Cardiac fibroblast (primary cell): ENCODE data around the gene EML6.

ENCODE experiments used
- DNase-seq, 2 donors: peaks; one replicate each; pipeline versions ENCODE4 v3.0.0 to v3.0.0-alpha.2; 2010; ENCODE audit warnings: low read depth in 2 of 2
- H3K4me3 ChIP-seq, 2 donors: replicated peaks in 1 of 2; 1 replicate in 1 of 2; 2 replicates in 1 of 2; pipeline ENCODE4 v1.5.1; 2011; ENCODE audit warnings: low read depth in 2 of 2, low read length in 2 of 2, mild to moderate bottlenecking in 2 of 2, moderate library complexity in 1 of 2
- CTCF ChIP-seq: IDR thresholded peaks from one replicate; pipeline ENCODE4 v1.5.1; 2011; ENCODE audit warnings: low read depth, mild to moderate bottlenecking, low read length, inconsistent platforms

EML6 gene

DNA sequence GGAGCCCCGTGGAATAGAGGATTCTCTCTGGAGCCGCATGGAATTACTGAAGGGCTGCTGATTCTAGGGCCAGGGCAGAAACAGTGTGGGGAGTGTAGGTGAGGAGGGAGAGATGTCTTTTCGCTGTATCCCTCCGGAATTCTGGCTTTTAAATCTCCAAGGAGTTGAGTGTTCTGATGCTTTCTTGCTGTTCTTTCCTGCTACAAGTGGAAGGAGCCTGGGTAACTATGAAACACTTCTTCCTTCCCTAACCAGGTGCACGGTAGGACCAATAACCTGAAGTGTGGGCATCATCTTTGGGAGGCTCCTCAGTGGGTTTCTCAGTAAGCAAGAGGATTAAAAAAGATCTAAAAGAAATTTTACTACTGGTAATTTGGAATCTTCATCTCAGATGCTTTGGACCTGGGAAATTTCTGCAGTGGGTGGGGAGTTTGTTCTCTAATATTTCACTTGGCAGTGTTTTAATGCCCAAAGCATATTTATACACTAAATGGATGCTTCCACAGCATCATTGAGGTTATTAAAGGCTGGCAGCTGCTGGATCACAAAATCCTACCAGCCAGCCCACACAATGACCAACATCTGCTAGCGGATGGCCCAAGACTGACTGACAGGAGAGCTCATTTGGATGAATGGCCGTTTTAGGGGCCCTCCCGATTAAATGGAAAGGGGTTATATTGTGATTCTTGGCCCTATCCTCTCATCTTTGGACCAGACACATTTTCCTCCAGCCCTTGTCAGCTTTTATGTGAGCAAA, 2.1 kb downstream of the EML6 start:
- no peak for DNase-seq
- peak overlapping the region in 1 of 2 donors; percentile 32 for H3K4me3 ChIP-seq
- no peak for TF ChIP-seq CTCF

DNA sequence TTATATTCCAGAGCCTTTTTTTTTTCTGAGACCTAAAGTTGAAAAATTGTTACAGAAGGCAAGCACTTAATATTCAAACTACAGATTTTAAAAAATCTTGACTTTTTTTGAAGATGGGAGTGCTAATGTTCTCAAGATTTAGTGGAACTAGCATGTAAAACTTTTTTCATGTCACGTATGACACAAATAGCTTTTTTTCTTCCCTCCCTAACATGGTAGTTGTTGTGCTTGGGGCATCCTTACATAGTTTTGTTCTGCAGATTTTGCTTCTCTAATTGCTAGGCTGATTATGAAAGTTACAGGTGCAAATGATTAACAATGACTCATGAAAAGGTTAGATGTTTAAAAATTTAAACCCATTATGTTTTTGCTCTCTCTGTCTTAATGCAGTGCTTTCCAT, 3.0 kb downstream of the EML6 start:
- no peak for TF ChIP-seq CTCF
- no peak for DNase-seq
- no peak overlapping the region for H3K4me3 ChIP-seq

DNA sequence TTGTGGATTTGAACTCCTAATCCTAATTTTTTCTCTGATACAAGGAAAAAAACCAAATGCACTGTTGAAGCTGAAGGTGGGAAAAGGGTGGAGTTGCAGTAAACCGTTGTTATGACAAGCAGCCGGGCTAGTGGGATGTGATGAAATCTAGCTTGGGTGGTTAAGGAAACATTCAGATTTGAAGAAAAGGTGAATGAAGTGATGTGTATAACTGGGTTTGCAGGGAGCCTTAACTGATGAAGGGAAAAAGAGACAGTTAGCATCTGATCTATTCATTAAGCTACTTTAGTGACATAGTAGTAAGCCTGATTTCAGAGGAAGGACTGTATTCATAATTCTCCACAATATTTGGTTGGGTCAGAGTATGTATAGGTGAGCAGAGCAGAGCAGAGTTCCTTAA, 3.5 kb downstream of the EML6 start:
- no peak overlapping the region for H3K4me3 ChIP-seq
- peak in 1 of 2 donors; percentile 5 for DNase-seq
- no peak for TF ChIP-seq CTCF

DNA sequence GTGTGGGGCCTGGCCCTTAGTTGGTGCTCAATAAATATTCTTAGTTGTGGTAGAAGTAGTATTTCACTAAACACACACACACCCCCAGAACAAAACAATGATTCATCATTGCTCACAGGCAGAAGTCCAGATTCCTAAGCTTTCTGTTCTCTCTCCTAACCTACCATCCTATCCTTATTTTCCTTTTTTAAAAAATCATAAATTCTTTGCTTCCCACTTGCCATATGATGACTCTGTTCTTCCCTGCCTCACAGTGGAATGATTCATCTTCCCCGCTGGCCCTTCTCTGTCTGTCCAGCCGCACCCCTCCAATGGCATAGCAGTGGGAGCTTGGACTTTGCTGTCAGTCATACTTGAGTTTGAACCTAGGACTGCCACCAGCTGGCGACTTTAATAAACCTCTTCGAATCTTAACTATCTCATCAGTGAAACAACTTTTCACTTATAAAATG, 5.2 kb downstream of the EML6 start:
- no peak overlapping the region for H3K4me3 ChIP-seq
- DNase-seq: peak; percentile 57 to 87
- TF ChIP-seq CTCF: peak; percentile 2

DNA sequence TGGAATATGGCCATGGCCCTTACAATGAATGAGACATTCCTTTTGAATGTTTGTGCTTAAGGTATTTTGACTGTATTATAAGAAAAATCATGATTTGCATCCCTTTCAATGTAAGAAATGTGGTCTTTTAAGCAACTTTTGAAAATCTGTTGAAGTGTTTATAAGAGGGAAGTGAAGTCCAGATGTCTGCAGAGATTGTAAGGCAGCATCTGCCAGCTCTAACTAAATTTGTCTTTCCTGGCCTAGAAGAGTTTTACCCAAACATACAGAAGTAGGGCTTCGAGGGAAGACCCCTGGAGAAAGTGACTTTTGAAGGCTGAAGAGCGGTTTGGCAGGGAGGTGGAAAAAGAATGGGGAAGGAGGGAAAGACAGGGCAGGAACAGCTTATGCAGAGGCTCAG, 12.2 kb downstream of the EML6 start:
- no peak for DNase-seq
- TF ChIP-seq CTCF: no peak
- H3K4me3 ChIP-seq: no peak overlapping the region

- TF ChIP-seq CTCF: no peak
- no peak for DNase-seq
- no peak overlapping the region for H3K4me3 ChIP-seq
These were observed 14.8 kb downstream of the EML6 start for GRCh38 chr2:54738281-54738680.

DNA sequence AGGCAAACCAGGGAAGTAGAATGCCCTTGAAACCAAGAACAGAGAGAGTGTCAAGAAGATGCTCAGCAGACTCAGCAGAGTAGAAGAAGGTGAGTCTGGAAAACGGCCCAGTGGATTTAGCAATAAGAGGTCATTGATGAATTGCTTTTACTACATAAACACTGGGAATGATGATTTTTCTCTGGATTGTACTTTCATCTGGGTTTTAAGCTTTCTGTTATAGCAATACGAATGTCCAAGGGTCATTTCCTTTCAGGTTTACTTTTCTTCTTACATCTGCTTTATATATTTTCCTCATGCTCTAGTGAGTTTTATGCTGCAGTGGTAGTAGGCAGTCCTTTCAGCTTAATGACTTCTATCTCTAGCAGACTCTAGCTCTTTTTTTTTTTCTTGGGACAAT, 16.9 kb downstream of the EML6 start:
- no peak for TF ChIP-seq CTCF
- no peak overlapping the region for H3K4me3 ChIP-seq
- no peak for DNase-seq
